Colonic mucosa (tissue), 4 donors: Measurements from ENCODE around the gene SLC38A8. TPM values are rescaled to one million over a fixed set of nuclear protein-coding genes. Genes with fewer than 3 reads are reported as not detected.

Source experiments
- DNase-seq: peaks from one replicate; pipeline ENCODE4 v3.0.0-alpha.2; 2020
- H3K27ac ChIP-seq: fragments of 200-600 bp; one replicate; pipeline ENCODE4 v1.8.0; 2021
- H3K27me3 ChIP-seq: fragments of 200-600 bp; one replicate; pipeline ENCODE4 v1.8.0; 2021
- H3K36me3 ChIP-seq: fragments of 200-600 bp; one replicate; pipeline ENCODE4 v1.8.0; 2021
- H3K4me1 ChIP-seq: fragments of 200-600 bp; one replicate; pipeline ENCODE4 v1.8.0; 2021; ENCODE audit warnings: mild to moderate bottlenecking
- H3K4me3 ChIP-seq: fragments of 200-600 bp; one replicate; pipeline ENCODE4 v1.8.0; 2021
- H3K9ac ChIP-seq, 2 donors: one replicate each; pipeline ENCODE4 v1.7.0; 2013; ENCODE audit warnings: control low read depth in 2 of 2, low read depth in 2 of 2, low read length in 2 of 2
- H3K9me3 ChIP-seq: fragments of 200-600 bp; one replicate; pipeline ENCODE4 v1.8.0; 2021
- CTCF ChIP-seq: fragments of 200-600 bp; IDR thresholded peaks from one replicate; pipeline ENCODE4 v1.8.0; 2022; ENCODE audit warnings: antibody characterized with exemption, mild to moderate bottlenecking
- intact Hi-C: fragments of 100-400 bp; cut with DNase I; formaldehyde crosslinking; loops from one replicate; pipeline ENCODE4 v1.14.1; 2022
- total RNA-seq, 2 donors: library from RNA; stranded (reverse); fragmentation: NEBNext Ultra II Directional in 1 of 2; extraction: Animal tissue kit (Norgen Biotek cat#: 25700) in 1 of 2; gene quantifications; one replicate each; pipeline ENCODE4 v1.2.1, GENCODE V29; 2021
- donor health status: healthy.
- donor health status: DM: no; HTN: no; CAD: no.
- donor health status: DM: no; HTN: no; CAD: no.

Gene SLC38A8
- total RNA-seq, 2 donors from 2014 or later = not detected

GRCh38 chr16:83970430-83970815 is 72.2 kb downstream of the SLC38A8 start:
- Histone ChIP-seq H3K36me3 (no peaks in the 10 kb centered on the region), H3K9ac (no peak overlapping the region), H3K4me3 (no peak overlapping the region), H3K27me3 (peaks cover 13% of the 10 kb centered on the region), H3K9me3 (no peaks in the 10 kb centered on the region), H3K27ac (no peak overlapping the region), H3K4me1 (no peaks in the 10 kb centered on the region)
- intact Hi-C loops = no loop called here
- no peak for DNase-seq
- TF ChIP-seq CTCF = no peak

GRCh38 chr16:83969771-83970429 is 72.7 kb downstream of the SLC38A8 start:
- no peaks in the 10 kb centered on the region for H3K36me3 ChIP-seq
- no peak overlapping the region for H3K4me3 ChIP-seq
- no peak overlapping the region for H3K27ac ChIP-seq
- peaks cover 13% of the 10 kb centered on the region for H3K27me3 ChIP-seq
- H3K4me1 ChIP-seq = no peaks in the 10 kb centered on the region
- TF ChIP-seq CTCF = no peak
- no peaks in the 10 kb centered on the region for H3K9me3 ChIP-seq
- intact Hi-C loops = loop anchor here (5.0 to 10.0 kb wide), 3 partner anchors 92 to 515 kb away; partner anchors contain the start of gene TAF1C
- H3K9ac ChIP-seq = no peak overlapping the region
- DNase-seq = no peak

GRCh38 chr16:83968891-83969649 is 73.5 kb downstream of the SLC38A8 start:
- Histone ChIP-seq H3K9me3 (no peaks in the 10 kb centered on the region), H3K9ac (no peak overlapping the region), H3K4me1 (no peaks in the 10 kb centered on the region), H3K27me3 (peaks cover 13% of the 10 kb centered on the region), H3K27ac (no peak overlapping the region), H3K4me3 (no peak overlapping the region), H3K36me3 (no peaks in the 10 kb centered on the region)
- intact Hi-C loops = loop anchor here (5.0 to 10.0 kb wide), 3 partner anchors 93 to 516 kb away; partner anchors contain the start of gene TAF1C
- TF ChIP-seq CTCF = no peak
- DNase-seq = no peak

- H3K36me3 ChIP-seq = no peaks in the 10 kb centered on the region
- peak overlapping the region; percentile 22 for H3K4me3 ChIP-seq
- peaks cover 13% of the 10 kb centered on the region for H3K27me3 ChIP-seq
- no peaks in the 10 kb centered on the region for H3K9me3 ChIP-seq
- TF ChIP-seq CTCF = no peak
- no peaks in the 10 kb centered on the region for H3K4me1 ChIP-seq
- H3K27ac ChIP-seq = no peak overlapping the region
- H3K9ac ChIP-seq = no peak overlapping the region
- intact Hi-C loops = loop anchor here (5.0 to 10.0 kb wide), 3 partner anchors 94 to 516 kb away; partner anchors contain the start of gene TAF1C
- no peak for DNase-seq
Observed at GRCh38 chr16:83968306-83968851, 74.2 kb downstream of the SLC38A8 start.

GRCh38 chr16:83967838-83968305 is 74.7 kb downstream of the SLC38A8 start, which contains the start of gene NECAB2:
Gene NECAB2 (plus strand): TSS chr16:83968244. CDS start chr16:83968649, 405 bp downstream.
- H3K36me3 ChIP-seq = no peaks in the 10 kb centered on the region
- peaks cover 13% of the 10 kb centered on the region for H3K27me3 ChIP-seq
- peak within 1 kb of the TSS; percentile 22 for H3K4me3 ChIP-seq
- intact Hi-C loops = loop anchor here (5.0 to 10.0 kb wide), 3 partner anchors 94 to 517 kb away; partner anchors contain the start of gene TAF1C
- peak; percentile 44 for TF ChIP-seq CTCF
- H3K4me1 ChIP-seq = no peaks in the 10 kb centered on the region
- no peak within 1 kb of the TSS for H3K9ac ChIP-seq
- H3K9me3 ChIP-seq = no peaks in the 10 kb centered on the region
- no peak within 1 kb of the TSS for H3K27ac ChIP-seq
- no peak for DNase-seq
